AG04449 (cell line): ENCODE results near the gene LAIR1.

Experiments
- CTCF ChIA-PET: fragments of 350-600 bp; formaldehyde crosslinking; extraction: SDS; loops from one replicate; lab custom pipeline; 2021; ENCODE audit warnings: antibody characterized with exemption; lab: Yijun Ruan, JAX
- POLR2A ChIA-PET: fragments of 400-600, 350-600 bp; formaldehyde crosslinking; extraction: SDS; loops from one replicate; lab custom pipeline; 2020; ENCODE audit warnings: antibody characterized with exemption, inconsistent platforms; lab: Yijun Ruan, JAX
- DNase-seq: peaks from one replicate; pipeline ENCODE4 v3.0.0-alpha.2; 2010; ENCODE audit warnings: low read depth, low spot score
- H3K4me3 ChIP-seq: 2 replicates; pipeline ENCODE4 v1.5.1; 2011; ENCODE audit warnings: low read depth, mild to moderate bottlenecking, control low read depth, low read length
- CTCF ChIP-seq: IDR thresholded peaks from one replicate; pipeline ENCODE4 v1.5.1; 2011; ENCODE audit warnings: mild to moderate bottlenecking, moderate library complexity, low read length, control low read depth, inconsistent platforms; ENCODE audit not compliant: insufficient read depth; ENCODE audit errors: missing control alignments

The LAIR1 gene

DNA sequence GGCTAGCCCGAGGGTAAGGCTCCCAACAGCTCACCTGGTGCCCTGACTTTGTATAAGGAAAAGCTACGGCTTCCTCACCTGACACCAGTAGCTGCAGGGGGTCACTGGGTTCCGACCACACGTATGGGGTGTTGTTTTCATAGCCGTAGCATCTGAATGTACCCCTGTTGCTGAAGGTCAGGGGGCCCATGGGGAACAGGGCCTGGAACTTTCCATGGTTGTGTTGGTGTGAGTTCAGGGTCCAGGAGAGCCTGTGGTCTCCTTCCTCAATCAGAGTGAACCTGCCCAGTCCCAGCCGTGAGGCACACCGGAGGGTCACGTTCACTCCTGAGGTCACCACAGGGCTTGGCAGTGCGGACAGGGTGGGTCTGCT lies 26.9 kb downstream of the LAIR1 start:
- CTCF ChIA-PET: no interaction called here

DNA sequence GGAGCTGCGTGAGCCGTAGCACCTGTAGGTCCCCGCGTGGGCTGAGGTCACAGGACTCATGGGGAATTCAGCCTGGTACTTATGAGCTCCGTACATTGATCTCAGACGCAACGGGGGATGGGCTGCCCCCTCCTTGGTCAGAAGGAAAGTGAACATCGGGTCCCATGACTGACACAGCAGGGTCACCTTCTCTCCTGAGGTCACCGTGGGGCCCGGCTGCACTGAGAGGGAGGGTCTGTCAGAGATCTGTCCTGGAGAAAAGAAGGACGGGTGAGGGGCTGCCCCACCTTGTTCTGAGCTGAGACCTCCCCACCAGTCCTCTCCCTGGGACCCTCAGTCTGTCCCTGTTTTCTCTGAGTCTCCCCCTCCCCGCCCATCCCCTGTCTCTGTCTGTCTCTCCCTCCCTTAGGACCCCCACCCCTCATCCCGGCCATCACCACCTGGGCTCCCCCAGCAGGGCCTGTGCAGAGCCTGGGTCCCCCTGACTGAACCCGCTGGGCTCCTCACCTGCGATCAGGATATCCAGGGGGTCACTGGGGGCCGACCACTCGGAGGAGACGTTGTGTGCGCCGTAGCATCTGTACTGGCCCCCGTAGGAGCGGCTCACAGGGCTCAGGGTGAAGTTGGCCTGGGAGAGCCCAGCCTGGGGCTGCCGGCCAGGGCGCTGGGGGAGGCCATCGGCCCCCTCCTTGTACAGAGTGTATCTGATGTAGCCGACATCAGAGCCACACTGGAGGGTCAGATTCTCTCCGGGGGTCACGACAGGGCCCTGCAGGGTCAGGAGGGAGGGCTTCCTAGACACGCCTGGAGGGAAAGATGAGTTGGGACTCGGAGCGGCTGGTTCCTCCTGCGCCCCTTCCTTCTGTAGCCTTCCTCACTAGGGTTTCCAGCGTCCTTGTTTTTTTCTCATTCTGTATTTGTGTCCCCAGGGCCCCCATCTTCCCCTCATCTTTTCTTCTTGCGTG lies 27.6 kb downstream of the LAIR1 start:
- no peak overlapping the region for H3K4me3 ChIP-seq
- TF ChIP-seq CTCF: no peak
- CTCF ChIA-PET: no interaction called here
- POLR2A ChIA-PET: no interaction called here
- DNase-seq: no peak

More for the DNA sequence above, 26.9 kb downstream of the LAIR1 start:
- TF ChIP-seq CTCF: no peak
- no peak overlapping the region for H3K4me3 ChIP-seq
- POLR2A ChIA-PET: no interaction called here
- no peak for DNase-seq

DNA sequence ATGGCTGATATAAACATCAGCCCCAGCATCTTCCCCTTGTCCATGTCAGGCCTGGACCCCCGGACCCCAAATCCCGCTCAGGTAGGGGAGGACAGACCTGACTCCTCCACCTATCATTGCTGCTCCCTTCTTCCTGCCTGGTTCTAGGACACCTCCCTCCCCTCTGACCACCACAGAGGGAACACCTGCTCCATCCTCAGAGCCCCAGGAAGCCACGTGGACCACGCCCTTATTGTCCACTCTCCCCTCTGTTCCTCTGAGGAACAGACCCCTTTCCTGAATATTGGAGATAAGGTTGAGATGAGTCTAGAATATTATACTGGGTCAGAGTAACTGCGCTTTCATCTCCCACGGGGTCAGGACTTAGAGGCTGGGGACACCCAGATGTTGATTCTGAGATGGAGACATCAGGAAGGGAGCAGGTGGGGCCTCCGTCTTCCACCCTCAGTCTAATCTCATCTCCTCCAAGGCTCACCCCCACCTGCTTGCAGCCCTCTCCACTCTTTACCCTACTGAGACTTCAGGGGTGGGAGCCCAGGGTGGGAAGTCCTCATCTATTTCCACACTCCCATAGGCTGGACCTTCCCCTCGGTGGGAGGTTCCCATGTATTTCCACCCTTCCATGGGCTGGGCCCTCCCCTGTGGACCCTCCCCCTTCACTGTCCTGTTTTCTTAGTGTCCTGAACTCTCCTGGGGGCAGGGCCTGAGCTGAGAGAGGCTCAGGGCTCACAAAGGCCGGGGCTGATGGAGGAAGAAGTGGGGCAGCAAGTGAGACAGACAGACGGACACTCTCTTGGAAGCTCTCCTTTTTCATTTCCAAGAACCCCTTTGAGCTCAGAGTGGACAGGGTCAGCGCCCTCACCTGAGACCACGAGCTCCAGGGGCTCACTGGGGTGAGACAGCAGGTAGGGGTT lies 28.5 kb downstream of the LAIR1 start:
- DNase-seq: no peak
- no peak for TF ChIP-seq CTCF
- ChIA-PET POLR2A (no interaction called here), CTCF (no interaction called here)
- no peak overlapping the region for H3K4me3 ChIP-seq

DNA sequence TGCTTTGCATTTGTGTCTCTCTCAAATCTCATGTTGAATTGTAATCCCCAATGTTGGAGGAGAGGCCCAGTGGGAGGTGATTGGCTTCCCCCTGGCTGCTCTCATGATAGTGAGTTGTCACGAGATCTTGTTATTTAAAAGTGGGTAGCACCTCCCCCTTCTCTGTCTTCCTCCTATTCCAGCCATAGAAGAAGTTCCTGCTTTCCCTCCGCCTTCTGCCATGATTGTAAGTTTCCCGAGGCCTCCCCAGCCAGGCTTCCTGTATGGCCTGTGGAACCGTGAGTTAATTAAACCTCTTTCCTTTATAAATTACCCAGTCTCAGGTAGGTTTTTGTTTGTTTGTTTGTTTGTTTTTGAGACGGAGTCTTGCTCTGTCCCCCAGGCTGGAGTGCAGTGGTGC lies 29.6 kb downstream of the LAIR1 start:
- CTCF ChIA-PET: no interaction called here
- no peak overlapping the region for H3K4me3 ChIP-seq
- TF ChIP-seq CTCF: no peak
- POLR2A ChIA-PET: no interaction called here
- no peak for DNase-seq

GRCh38 chr19:54333586-54334298 lies 31.0 kb downstream of the LAIR1 start:
- no peak overlapping the region for H3K4me3 ChIP-seq
- no peak for DNase-seq
- ChIA-PET CTCF (no interaction called here), POLR2A (no interaction called here)
- no peak for TF ChIP-seq CTCF
